C4-2B (cell line): ENCODE results near the gene CNGA3.
A peak's percentile ranks its signal among the peaks of the same experiment; 100 is the strongest.

Experiments used
- H3K27ac ChIP-seq: fragments of 450-650 bp; 2 replicates; pipeline ENCODE4 v1.5.1; 2017
- ZFX ChIP-seq: fragments of 450-650 bp; IDR thresholded peaks from 2 replicates; pipeline ENCODE4 v1.6.1; 2017
- TF ChIP-seq, protein P1 (sequence below): fragments of 450-650 bp; conservative IDR thresholded peaks from 2 replicates; pipeline ENCODE4 v1.5.1; 2017; ENCODE audit warnings: mild to moderate bottlenecking

CNGA3 gene

DNA sequence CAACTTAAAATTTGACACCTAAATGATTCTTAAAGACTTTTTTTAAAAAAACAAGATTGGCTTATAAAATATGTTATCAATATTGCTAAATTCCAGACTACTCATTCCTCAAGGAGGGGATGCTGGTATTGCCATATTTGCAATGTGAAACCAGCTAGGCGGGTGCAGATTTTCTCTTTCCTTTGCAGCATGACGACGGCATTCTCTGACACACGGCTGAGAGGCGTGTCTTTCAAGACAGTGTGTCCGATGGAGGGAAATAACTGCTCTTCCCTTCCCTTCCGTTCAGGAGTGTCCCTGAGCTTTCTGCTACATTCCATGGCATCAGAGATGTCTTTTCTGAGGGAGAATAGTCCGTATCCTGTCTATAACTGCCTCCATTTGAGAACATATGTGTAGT is 38.2 kb upstream of the CNGA3 start:
- TF ChIP-seq, protein P1, sequence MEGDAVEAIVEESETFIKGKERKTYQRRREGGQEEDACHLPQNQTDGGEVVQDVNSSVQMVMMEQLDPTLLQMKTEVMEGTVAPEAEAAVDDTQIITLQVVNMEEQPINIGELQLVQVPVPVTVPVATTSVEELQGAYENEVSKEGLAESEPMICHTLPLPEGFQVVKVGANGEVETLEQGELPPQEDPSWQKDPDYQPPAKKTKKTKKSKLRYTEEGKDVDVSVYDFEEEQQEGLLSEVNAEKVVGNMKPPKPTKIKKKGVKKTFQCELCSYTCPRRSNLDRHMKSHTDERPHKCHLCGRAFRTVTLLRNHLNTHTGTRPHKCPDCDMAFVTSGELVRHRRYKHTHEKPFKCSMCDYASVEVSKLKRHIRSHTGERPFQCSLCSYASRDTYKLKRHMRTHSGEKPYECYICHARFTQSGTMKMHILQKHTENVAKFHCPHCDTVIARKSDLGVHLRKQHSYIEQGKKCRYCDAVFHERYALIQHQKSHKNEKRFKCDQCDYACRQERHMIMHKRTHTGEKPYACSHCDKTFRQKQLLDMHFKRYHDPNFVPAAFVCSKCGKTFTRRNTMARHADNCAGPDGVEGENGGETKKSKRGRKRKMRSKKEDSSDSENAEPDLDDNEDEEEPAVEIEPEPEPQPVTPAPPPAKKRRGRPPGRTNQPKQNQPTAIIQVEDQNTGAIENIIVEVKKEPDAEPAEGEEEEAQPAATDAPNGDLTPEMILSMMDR = no peak
- TF ChIP-seq ZFX = no peak
- H3K27ac ChIP-seq = peak overlapping the region; percentile 79

- TF ChIP-seq ZFX = no peak
- TF ChIP-seq, protein P1 = no peak
- H3K27ac ChIP-seq = peak overlapping the region; percentile 79
Observed at GRCh38 chr2:98308532-98308931, 37.7 kb upstream of the CNGA3 start.

DNA sequence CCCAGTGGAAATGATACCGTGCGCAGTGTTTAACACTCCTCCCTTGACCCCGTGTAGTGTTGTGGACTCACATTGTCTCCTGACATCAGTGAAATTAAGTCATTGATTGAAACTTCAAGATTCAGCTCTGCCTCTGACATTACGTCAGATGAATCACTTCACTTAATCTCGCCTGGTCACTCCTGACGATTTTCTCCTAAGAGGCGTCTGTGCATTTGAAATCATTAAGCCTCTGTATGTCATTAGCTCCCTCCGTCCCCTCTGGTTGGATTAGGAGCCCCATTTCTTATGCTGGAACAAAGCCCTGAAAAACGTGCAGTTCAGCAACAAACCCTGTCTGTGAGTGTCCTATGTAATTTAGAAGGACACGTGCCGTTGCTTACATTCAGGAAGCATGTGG is 36.7 kb upstream of the CNGA3 start:
- H3K27ac ChIP-seq = no peak overlapping the region
- TF ChIP-seq, protein P1 = no peak
- TF ChIP-seq ZFX = no peak

DNA sequence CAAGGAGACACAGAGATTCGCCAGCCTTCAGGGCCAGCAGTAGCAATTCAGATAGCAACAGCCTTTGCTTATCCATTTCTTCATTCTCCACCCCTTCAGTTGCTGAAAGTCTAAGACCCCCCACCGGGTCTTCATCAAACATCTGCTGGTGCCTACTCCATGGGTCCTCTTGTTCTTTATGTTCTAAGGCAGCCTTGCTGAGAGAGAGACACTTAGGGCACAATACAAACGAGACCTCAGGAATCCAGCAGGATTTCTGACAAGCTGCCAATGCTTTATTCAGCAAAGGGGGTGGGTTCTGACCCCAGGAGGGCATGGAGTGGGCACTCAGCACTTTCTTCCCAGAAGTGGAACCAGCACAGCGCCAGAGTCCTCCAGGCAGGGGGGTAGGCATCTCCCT is 36.2 kb upstream of the CNGA3 start:
- no peak for TF ChIP-seq ZFX
- TF ChIP-seq, protein P1 = no peak
- H3K27ac ChIP-seq = no peak overlapping the region

GRCh38 chr2:98311090-98311489 is 35.2 kb upstream of the CNGA3 start:
- TF ChIP-seq, protein P1 = no peak
- no peak for TF ChIP-seq ZFX
- H3K27ac ChIP-seq = no peak overlapping the region; the same call in 1 of the 2 replicates

DNA sequence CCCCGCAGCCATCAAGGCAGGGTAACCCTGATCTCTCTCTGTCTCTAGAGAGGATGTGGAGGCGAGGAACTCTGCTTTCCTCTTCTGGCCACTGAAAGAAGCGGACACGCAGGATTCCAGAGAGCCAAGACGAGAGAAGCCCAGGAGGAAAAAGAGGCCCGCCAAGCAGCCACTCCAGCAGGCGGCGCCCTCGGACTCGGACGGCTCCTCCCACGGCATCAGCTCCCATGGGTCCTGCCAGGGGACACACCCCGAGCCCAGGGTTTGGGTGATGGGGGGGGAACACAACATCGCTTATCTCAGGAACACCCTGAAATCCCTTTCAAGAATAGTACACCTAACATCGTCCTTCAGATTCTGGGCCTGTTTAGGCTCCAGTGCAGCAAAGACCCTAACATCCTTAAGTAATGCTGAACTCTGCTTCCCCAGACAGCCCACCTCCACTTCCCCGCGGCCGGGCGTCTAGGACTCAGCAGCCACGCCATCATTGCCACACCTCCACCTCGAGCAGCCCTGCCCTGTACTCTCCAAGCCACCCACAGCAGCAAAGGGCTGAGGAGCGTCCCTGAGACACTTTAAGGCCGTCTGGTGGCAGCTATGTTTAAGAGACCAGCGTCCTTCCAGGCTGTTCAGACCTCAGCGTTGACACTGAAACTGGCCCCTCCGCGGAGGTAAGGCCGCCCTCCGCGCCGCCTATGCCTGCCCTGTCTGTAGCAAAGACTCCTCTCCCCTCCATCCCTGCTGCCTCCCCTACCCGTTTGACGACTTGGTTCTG is 34.3 kb upstream of the CNGA3 start:
- no peak for TF ChIP-seq ZFX
- TF ChIP-seq, protein P1 = no peak
- H3K27ac ChIP-seq = no peak overlapping the region; the same call in 1 of the 2 replicates

GRCh38 chr2:98313492-98314250 is 32.6 kb upstream of the CNGA3 start:
- TF ChIP-seq, protein P1 = no peak
- TF ChIP-seq ZFX = no peak
- H3K27ac ChIP-seq = no peak overlapping the region
